HL-60 (cell line): ENCODE data around the gene MYLK2.

Experiments
- DNase-seq, 2 experiments: peaks; one replicate each; pipeline ENCODE4 v3.0.0-alpha.2; 2010 to 2020; ENCODE audit warnings: low read depth in 1 of 2, low spot score in 1 of 2
- H3K27ac ChIP-seq: fragments of 250-450 bp; sonication (Bioruptor Pico); replicated peaks from 2 replicates; pipeline ENCODE4 v1.5.1; 2020; ENCODE audit warnings: mild to moderate bottlenecking, moderate library complexity
- H3K27me3 ChIP-seq: fragments of 250-450 bp; sonication (Bioruptor Pico); 2 replicates; pipeline ENCODE4 v1.5.1; 2021; ENCODE audit warnings: mild to moderate bottlenecking, moderate library complexity; ENCODE audit not compliant: insufficient read depth, poor library complexity, severe bottlenecking
- H3K4me3 ChIP-seq: replicated peaks from 2 replicates; pipeline ENCODE4 v1.5.1; 2011; ENCODE audit warnings: mild to moderate bottlenecking, control low read depth, low read length; ENCODE audit not compliant: insufficient read depth
- CTCF ChIP-seq: IDR thresholded peaks from one replicate; pipeline ENCODE4 v1.5.1; 2011; ENCODE audit warnings: low read length, control low read depth, inconsistent platforms; ENCODE audit not compliant: insufficient read depth
- GABPA ChIP-seq: IDR thresholded peaks from 2 replicates; pipeline ENCODE4 v1.6.1; 2012; ENCODE audit warnings: low read depth
- POLR2AphosphoS5 ChIP-seq: IDR thresholded peaks from 2 replicates; pipeline ENCODE4 v1.6.1; 2012; ENCODE audit warnings: low read depth
- REST ChIP-seq: IDR thresholded peaks from 2 replicates; pipeline ENCODE4 v1.6.1; 2012; ENCODE audit warnings: low read depth; ENCODE audit not compliant: insufficient replicate concordance
- SPI1 ChIP-seq: IDR thresholded peaks from 2 replicates; pipeline ENCODE4 v1.6.1; 2012; ENCODE audit warnings: low read depth, mild to moderate bottlenecking, borderline replicate concordance

MYLK2 gene

GRCh38 chr20:31774408-31774807 is 44.7 kb upstream of the MYLK2 start:
- Histone ChIP-seq H3K27me3 (no peaks in the 10 kb centered on the region), H3K4me3 (no peak overlapping the region), H3K27ac (no peak overlapping the region)
- DNase-seq, result no peak
- TF ChIP-seq REST, result no peak
- TF ChIP-seq SPI1, result no peak
- no peak for TF ChIP-seq POLR2AphosphoS5

- Histone ChIP-seq H3K27me3 (no peaks in the 10 kb centered on the region), H3K4me3 (no peak overlapping the region), H3K27ac (no peak overlapping the region)
- no peak for DNase-seq
- no peak for TF ChIP-seq REST
- TF ChIP-seq POLR2AphosphoS5, result no peak
- no peak for TF ChIP-seq SPI1
- no peak for TF ChIP-seq CTCF
- no peak for TF ChIP-seq GABPA
These were observed 38.3 kb upstream of the MYLK2 start for GRCh38 chr20:31780839-31781238.

GRCh38 chr20:31781945-31782344 is 37.2 kb upstream of the MYLK2 start:
- no peak overlapping the region for H3K27ac ChIP-seq
- no peak for DNase-seq

More at GRCh38 chr20:31781945-31782344, 37.2 kb upstream of the MYLK2 start:
- Histone ChIP-seq H3K4me3 (no peak overlapping the region), H3K27me3 (no peaks in the 10 kb centered on the region)
- no peak for TF ChIP-seq SPI1
- no peak for TF ChIP-seq CTCF
- TF ChIP-seq POLR2AphosphoS5, result no peak
- no peak for TF ChIP-seq GABPA
- no peak for TF ChIP-seq REST
